ENCODE data around the gene BTAF1. TPM values are rescaled to one million over a fixed set of nuclear protein-coding genes. Genes with fewer than 3 reads are reported as not detected.
"Not testable (repeated sequence)": the region's sequence is repeated elsewhere in the genome, so short reads cannot be mapped to it uniquely, and the experiment has no call there.

Gene BTAF1
- total RNA-seq, 4 donors from 2014 or later, result 25.1 to 81.7 (median 36.2) TPM

- Histone ChIP-seq H3K4me1 (peaks cover 4 to 37% (median 9%) of the 10 kb centered on the region in 3 donors), H3K36me3 (no peaks in the 10 kb centered on the region), H3K27me3 (no peaks in the 10 kb centered on the region), H3K9me3 (no peaks in the 10 kb centered on the region), H3K27ac (peak overlapping the region in 1 of 4 donors; percentile 43), H3K4me3 (peak overlapping the region; percentile 48 to 63)
- 13 to 16% methylated on average over 6 of the region's 6 CpGs for WGBS, 2 donors (ENCODE audit: low coverage in 1 of 2)
- no peak for TF ChIP-seq EP300 (IDR thresholded peaks at IDR 0.05)
- TF ChIP-seq POLR2A (IDR thresholded peaks at IDR 0.05), result no peak
- no peak for TF ChIP-seq POLR2AphosphoS5 (IDR thresholded peaks at IDR 0.05)
- no peak for TF ChIP-seq CTCF (IDR thresholded peaks at IDR 0.05)
- ATAC-seq, result no peak
These were observed 36.7 kb upstream of the BTAF1 start for GRCh38 chr10:91886954-91887271.

- peak; percentile 56 for ATAC-seq
- 1 to 2% methylated on average over 13 to 26 of the region's 59 CpGs for WGBS, 2 donors (ENCODE audit: low coverage in 1 of 2)
- peak overlapping the region in 1 of 4 donors; percentile 43 for H3K27ac ChIP-seq
These were observed 36.1 kb upstream of the BTAF1 start for GRCh38 chr10:91887272-91888076.

GRCh38 chr10:91891125-91892001, 32.2 kb upstream of the BTAF1 start:
- peaks cover 0 to 14% (median 4%) of the 10 kb centered on the region in 3 donors for H3K4me1 ChIP-seq
- TF ChIP-seq EP300 (IDR thresholded peaks at IDR 0.05) (no peak), POLR2AphosphoS5 (IDR thresholded peaks at IDR 0.05) (no peak), CTCF (IDR thresholded peaks at IDR 0.05) (no peak), POLR2A (IDR thresholded peaks at IDR 0.05) (no peak)
- H3K9me3 ChIP-seq, result no peaks in the 10 kb centered on the region
- no peak overlapping the region for H3K4me3 ChIP-seq
- no peaks in the 10 kb centered on the region for H3K36me3 ChIP-seq
- H3K27ac ChIP-seq, result no peak overlapping the region
- H3K27me3 ChIP-seq, result no peaks in the 10 kb centered on the region
- WGBS, 2 donors (ENCODE audit: low coverage in 1 of 2), result 89 to 91% methylated on average over 1 of the region's 1 CpG
- no peak for ATAC-seq

More at GRCh38 chr10:91887272-91888076, 36.1 kb upstream of the BTAF1 start:
- Histone ChIP-seq H3K4me1 (peaks cover 4 to 37% (median 9%) of the 10 kb centered on the region in 3 donors), H3K36me3 (no peaks in the 10 kb centered on the region), H3K4me3 (peak overlapping the region; percentile 48 to 63), H3K9me3 (no peaks in the 10 kb centered on the region), H3K27me3 (no peaks in the 10 kb centered on the region)
- no peak for TF ChIP-seq POLR2A (IDR thresholded peaks at IDR 0.05)
- no peak for TF ChIP-seq EP300 (IDR thresholded peaks at IDR 0.05)
- TF ChIP-seq CTCF (IDR thresholded peaks at IDR 0.05), result no peak

- Histone ChIP-seq H3K36me3 (no peaks in the 10 kb centered on the region), H3K4me1 (peaks cover 0 to 2% (median under 1%) of the 10 kb centered on the region in 3 donors), H3K4me3 (no peak overlapping the region), H3K9me3 (no peaks in the 10 kb centered on the region), H3K27ac (no peak overlapping the region), H3K27me3 (no peaks in the 10 kb centered on the region)
- ATAC-seq, result no peak
- TF ChIP-seq CTCF (IDR thresholded peaks at IDR 0.05) (no peak), POLR2A (IDR thresholded peaks at IDR 0.05) (no peak), EP300 (IDR thresholded peaks at IDR 0.05) (no peak), POLR2AphosphoS5 (IDR thresholded peaks at IDR 0.05) (no peak)
- WGBS, 2 donors (ENCODE audit: low coverage in 1 of 2), result 92 to 100% methylated on average over 2 of the region's 2 CpGs
These were observed 30.5 kb upstream of the BTAF1 start for GRCh38 chr10:91893051-91893450.

DNA sequence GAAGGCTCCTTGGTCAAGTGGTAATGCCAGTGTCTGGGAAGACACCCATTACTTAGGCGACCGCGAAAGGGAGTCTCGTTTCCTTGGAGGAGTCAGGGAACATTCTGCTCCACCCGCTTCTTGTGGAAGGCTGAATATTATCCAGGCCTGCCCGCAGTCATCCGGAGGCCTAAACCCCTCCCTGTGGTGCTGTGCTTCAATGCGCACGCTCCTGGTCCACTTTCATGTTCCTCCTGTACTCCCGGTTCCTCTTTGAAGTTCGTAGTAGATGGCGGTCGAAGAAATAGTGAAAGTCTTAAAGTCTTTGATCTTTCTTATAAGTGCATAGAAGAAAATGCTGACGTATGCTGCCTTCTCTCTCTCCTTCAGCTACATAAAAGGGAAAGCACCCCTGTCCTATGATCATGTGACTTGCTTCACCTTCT, 29.3 kb upstream of the BTAF1 start:
- not testable (repeated sequence) for H3K4me1 ChIP-seq, H3K9me3 ChIP-seq, H3K27me3 ChIP-seq, H3K36me3 ChIP-seq, ATAC-seq, H3K4me3 ChIP-seq, H3K27ac ChIP-seq
- 77 to 86% methylated on average over 8 to 13 of the region's 14 CpGs for WGBS, 2 donors (ENCODE audit: low coverage in 1 of 2)
